ENCODE data around the gene NISCH. TPM values are rescaled to one million over a fixed set of nuclear protein-coding genes. Genes with fewer than 3 reads are reported as not detected.

NISCH gene
- total RNA-seq, 1 experiment from 2014 or later, result 63.4 TPM

DNA sequence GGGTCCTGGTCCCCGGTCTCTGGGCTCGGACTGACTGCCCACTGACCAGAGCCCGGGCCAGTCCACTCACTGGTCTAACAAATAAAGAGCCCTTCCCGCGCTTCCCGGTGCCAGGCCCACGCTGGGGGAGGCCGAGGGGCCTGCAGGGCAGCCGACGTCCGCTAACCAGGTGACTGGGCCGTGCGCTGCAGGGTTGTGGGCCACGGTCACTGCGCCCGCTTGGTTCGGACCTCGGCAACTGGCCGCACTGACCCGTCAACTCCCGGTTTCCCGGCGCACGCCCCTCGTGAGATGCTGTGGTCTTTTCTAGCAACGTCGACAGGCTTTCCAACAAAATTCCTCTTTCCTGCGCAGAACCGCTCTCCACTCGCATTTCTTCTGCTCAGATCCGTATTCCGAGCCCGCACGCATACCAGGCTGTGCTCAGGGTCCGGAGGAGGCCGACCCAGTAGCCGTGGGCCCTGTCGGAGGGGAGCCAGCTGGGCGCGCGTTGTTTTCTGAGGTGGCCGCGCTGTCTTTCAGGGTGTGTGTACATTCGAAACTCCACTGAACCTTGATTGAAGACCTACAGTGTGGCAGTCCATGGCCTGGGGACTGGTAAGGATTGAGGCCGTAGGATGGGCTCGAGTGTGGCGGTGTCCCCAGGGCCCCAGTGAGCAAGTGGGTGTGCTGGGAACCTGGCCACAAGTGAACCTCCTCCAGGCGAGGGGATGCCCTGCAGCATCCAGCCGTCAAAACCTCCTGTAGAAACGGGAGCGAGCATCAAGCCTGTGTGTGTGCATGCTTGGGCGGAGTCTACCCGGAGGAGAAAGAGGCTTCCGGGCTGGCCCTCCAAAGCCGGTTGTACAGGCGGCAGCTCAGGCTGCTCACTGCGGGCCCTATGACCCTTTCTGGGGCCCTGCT, 79.1 kb downstream of the NISCH start:
- BruUV-seq (replicated peaks), result no TSS peak
- POLR2A ChIA-PET, result no interaction called here
- DNase-seq (ENCODE audit: low read depth, low spot score) (no peak), ATAC-seq (peak; percentile 20; the same call in 1 of the 2 replicates)
- H3K27me3 ChIP-seq (ENCODE audit: control insufficient read depth, insufficient read depth, low read length), result no peaks in the 10 kb centered on the region
- H3K27ac ChIP-seq (ENCODE audit: low read length), result peak overlapping the region; percentile 77
- peak overlapping the region; percentile 49 to 54 for H3K4me3 ChIP-seq (ENCODE audit: low read depth in 2 of 2, low read length in 2 of 2)
- H3K4me1 ChIP-seq (ENCODE audit: control insufficient read depth, insufficient read depth, low read length), result peaks cover 21% of the 10 kb centered on the region
- TF ChIP-seq SIN3A (IDR thresholded peaks at IDR 0.05; ENCODE audit: borderline replicate concordance, insufficient read depth, low read depth, low read length) (no peak), TCF7L2 (IDR thresholded peaks at IDR 0.05; ENCODE audit: low read depth, low read length) (no peak), POLR2AphosphoS5 (IDR thresholded peaks at IDR 0.05; ENCODE audit: low read depth, low read length) (no peak)
- TF ChIP-seq, protein P1, sequence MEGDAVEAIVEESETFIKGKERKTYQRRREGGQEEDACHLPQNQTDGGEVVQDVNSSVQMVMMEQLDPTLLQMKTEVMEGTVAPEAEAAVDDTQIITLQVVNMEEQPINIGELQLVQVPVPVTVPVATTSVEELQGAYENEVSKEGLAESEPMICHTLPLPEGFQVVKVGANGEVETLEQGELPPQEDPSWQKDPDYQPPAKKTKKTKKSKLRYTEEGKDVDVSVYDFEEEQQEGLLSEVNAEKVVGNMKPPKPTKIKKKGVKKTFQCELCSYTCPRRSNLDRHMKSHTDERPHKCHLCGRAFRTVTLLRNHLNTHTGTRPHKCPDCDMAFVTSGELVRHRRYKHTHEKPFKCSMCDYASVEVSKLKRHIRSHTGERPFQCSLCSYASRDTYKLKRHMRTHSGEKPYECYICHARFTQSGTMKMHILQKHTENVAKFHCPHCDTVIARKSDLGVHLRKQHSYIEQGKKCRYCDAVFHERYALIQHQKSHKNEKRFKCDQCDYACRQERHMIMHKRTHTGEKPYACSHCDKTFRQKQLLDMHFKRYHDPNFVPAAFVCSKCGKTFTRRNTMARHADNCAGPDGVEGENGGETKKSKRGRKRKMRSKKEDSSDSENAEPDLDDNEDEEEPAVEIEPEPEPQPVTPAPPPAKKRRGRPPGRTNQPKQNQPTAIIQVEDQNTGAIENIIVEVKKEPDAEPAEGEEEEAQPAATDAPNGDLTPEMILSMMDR (IDR thresholded peaks at IDR 0.05), result no peak
- TF ChIP-seq, protein P2, sequence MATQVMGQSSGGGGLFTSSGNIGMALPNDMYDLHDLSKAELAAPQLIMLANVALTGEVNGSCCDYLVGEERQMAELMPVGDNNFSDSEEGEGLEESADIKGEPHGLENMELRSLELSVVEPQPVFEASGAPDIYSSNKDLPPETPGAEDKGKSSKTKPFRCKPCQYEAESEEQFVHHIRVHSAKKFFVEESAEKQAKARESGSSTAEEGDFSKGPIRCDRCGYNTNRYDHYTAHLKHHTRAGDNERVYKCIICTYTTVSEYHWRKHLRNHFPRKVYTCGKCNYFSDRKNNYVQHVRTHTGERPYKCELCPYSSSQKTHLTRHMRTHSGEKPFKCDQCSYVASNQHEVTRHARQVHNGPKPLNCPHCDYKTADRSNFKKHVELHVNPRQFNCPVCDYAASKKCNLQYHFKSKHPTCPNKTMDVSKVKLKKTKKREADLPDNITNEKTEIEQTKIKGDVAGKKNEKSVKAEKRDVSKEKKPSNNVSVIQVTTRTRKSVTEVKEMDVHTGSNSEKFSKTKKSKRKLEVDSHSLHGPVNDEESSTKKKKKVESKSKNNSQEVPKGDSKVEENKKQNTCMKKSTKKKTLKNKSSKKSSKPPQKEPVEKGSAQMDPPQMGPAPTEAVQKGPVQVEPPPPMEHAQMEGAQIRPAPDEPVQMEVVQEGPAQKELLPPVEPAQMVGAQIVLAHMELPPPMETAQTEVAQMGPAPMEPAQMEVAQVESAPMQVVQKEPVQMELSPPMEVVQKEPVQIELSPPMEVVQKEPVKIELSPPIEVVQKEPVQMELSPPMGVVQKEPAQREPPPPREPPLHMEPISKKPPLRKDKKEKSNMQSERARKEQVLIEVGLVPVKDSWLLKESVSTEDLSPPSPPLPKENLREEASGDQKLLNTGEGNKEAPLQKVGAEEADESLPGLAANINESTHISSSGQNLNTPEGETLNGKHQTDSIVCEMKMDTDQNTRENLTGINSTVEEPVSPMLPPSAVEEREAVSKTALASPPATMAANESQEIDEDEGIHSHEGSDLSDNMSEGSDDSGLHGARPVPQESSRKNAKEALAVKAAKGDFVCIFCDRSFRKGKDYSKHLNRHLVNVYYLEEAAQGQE (IDR thresholded peaks at IDR 0.05; ENCODE audit: insufficient read depth in 1 of 2, low read depth in 2 of 2, low read length in 1 of 2), result no peak
- in situ Hi-C loops (cut with HindIII; ENCODE audit: low pct_unique_long_range_greater_than_20kb, low sequenced_read_pairs) (no loop called here), intact Hi-C loops (cut with micrococcal nuclease; ENCODE audit: unreplicated experiment) (no loop called here)
- H3K9me3 ChIP-seq (ENCODE audit: control insufficient read depth, insufficient read depth, low read depth, low read length), result no peaks in the 10 kb centered on the region
- CTCF ChIA-PET, result no interaction called here
- no peaks in the 10 kb centered on the region; the same call in 1 of the 2 replicates for H3K36me3 ChIP-seq (ENCODE audit: control insufficient read depth, insufficient read depth, low read length)

DNA sequence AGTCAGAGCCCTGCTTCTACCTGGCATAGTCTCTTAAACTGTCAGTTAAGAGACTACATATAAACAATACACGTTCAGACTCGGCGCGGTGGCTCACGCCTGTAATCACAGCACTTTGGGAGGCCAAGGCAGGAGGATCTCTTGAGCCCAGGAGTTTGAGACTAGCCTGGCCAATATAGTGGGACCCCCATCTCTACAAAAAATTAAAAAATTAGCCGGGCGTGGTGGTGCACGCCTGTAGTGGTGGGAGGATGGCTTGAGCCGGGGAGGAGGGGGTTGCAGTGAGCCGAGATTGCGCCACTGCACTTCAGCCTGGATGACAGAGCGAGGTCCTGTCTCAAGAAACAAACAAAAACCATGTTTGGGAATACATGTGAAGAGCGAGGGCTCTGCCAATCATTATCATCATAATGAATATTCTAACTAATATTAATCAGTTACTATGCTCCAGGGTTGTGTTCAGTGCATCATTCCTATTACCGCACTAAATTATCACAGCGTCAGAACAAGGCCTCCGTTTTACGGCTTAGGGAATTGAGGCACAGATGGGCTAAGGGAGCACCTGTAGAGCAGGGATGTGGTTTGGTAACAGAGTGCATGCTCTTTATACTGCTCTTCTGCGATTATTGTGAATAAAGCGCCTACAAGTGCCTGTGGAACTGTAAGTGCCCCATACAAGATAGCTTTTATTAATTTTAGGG, 80.2 kb downstream of the NISCH start:
- ChIA-PET POLR2A (interaction anchor here (0.7 kb wide), 1 partner anchor 8 kb away, joined by 3 read pairs; no protein-coding TSS in a partner anchor), CTCF (no interaction called here)
- ATAC-seq, result no peak
- Histone ChIP-seq H3K4me3 (ENCODE audit: low read depth in 2 of 2, low read length in 2 of 2) (peak overlapping the region; percentile 25 to 49; a peak in 3 of 4 replicates), H3K36me3 (ENCODE audit: control insufficient read depth, insufficient read depth, low read length) (no peaks in the 10 kb centered on the region; the same call in 1 of the 2 replicates), H3K27ac (ENCODE audit: low read length) (peak overlapping the region; percentile 82), H3K27me3 (ENCODE audit: control insufficient read depth, insufficient read depth, low read length) (no peaks in the 10 kb centered on the region), H3K9me3 (ENCODE audit: control insufficient read depth, insufficient read depth, low read depth, low read length) (no peaks in the 10 kb centered on the region), H3K4me1 (ENCODE audit: control insufficient read depth, insufficient read depth, low read length) (peaks cover 21% of the 10 kb centered on the region)
- DNase-seq (ENCODE audit: low read depth, low spot score), result no peak
- in situ Hi-C loops (cut with HindIII; ENCODE audit: low pct_unique_long_range_greater_than_20kb, low sequenced_read_pairs) (no loop called here), intact Hi-C loops (cut with micrococcal nuclease; ENCODE audit: unreplicated experiment) (no loop called here)
- BruUV-seq (replicated peaks), result no TSS peak
- TF ChIP-seq SIN3A (IDR thresholded peaks at IDR 0.05; ENCODE audit: borderline replicate concordance, insufficient read depth, low read depth, low read length) (no peak), TCF7L2 (IDR thresholded peaks at IDR 0.05; ENCODE audit: low read depth, low read length) (no peak), POLR2AphosphoS5 (IDR thresholded peaks at IDR 0.05; ENCODE audit: low read depth, low read length) (no peak)
- TF ChIP-seq, protein P1 (IDR thresholded peaks at IDR 0.05), result no peak
- TF ChIP-seq, protein P2 (IDR thresholded peaks at IDR 0.05; ENCODE audit: insufficient read depth in 1 of 2, low read depth in 2 of 2, low read length in 1 of 2), result no peak

Data from Panc1 (cell line).